CD4-positive, alpha-beta T cell treated with Interleukin-1 beta for 1 hour (primary cell): ENCODE data around the gene YPEL5.

Source experiments
- DNase-seq, 2 donors: peaks; one replicate each; pipeline ENCODE4 v3.0.0-alpha.2; 2020 to 2022

The YPEL5 gene

DNA sequence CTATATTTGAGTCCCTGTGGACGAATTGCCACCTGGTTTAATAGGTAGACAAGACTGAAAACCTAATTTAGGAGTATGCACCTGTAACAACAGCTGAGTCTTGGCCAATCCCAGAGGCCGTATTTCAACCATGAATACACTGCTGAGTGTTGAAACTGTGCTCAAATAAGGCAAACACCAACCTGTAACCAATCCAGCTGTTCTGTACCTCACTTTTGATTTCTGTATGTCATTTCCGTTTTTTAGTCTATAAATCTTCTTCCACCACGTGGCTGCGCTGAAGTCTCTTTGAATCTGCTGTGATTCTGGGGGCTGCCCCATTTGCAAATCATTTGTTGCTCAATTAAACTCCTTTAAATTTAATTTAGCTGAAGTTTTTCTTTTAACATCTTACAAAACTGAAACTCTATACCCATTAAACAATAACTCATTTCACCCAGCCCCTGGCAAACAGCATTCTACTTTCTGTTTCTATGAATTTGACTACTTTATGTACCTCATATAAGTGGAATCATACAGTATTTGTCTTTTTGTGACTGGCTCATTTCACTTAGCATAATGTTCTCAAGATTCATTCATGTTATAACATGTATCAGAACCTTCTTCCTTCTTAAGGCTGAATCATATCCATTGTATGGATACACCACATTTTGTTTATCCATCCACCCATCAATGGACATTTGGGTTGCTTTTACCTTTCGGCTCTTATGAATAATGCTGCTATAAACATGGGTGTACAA, 7.5 kb upstream of the YPEL5 start:
- DNase-seq: peak; percentile 46 to 50

DNA sequence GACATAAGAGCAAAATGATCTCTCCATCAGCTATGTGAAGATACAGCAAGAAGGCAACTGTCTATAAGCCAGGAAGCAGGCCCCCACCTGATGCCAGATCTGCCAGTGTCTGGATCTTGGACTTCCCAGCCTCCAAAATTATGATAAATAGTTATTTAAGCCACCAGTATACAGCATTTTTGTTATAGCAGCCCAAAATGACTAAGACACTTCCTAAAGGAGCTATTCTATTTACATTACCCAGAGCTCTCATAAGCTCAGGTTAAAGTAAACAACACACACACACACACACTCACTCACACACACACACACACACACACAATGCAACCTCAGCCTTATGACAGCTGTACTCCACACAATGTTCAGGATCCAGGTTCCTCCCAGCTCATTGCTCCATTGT, 5.7 kb upstream of the YPEL5 start:
- no peak for DNase-seq

DNA sequence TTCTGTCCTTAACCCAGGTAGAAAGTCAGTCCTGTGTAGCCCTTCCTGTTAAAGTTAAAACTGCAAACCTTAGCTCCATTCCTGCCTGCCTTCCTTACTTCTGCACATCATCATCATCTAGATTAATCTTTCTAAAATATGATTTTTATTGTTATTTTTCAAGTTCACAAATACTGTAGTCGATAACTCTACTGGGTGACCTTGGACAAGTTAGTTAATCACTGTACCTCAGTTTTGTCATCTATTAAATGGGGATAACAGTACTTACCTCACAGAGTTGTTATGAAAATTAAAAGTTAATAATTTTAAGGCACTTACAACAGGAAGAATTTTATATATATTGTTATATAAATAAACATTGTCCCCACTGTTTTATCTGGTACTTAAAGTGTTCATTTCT, 2.5 kb upstream of the YPEL5 start:
- DNase-seq: no peak

DNA sequence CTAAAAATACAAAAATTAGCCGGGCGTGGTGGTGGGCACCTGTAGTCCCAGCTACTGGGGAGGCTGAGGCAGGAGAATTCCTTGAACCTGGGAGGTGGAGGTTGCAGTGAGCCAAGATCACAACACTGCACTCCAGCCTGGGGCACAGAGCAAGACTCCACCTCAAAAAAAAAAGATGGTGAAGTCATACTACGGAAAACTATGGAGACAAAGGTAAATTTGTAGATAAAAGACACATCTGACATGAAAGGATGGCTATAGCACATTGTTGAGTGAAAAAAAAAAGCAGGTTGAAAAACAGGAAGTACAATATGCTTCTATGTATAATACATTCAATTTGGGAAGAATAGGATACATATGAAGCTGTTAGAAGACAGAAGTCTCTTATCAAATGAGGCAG, 1.9 kb upstream of the YPEL5 start:
- DNase-seq: peak; percentile 32 to 34

DNA sequence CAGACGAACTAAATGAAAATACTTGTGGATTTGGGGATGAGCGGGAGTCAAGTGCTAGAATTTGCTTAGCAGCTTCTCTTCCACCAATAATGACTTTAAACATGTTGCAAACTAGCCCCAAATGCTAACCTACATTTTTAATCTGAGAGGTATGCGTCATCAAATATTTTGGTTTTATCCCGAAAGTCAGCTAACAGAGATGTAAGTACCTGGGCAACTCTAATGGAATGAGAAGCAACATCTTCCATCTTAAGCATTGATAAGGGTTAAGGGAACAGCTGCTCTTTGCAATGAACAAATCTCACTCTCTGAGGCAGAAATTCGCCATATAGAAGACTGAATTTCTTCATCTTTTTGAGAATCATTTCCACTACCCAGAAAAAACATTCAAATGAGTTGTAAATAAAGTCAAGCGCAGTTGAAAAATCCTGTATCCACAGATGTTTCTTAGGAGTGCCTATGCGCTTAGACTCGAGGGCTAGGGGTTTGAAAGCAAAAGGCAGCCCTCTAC, 926 bp upstream of the YPEL5 start:
- DNase-seq: no peak

DNA sequence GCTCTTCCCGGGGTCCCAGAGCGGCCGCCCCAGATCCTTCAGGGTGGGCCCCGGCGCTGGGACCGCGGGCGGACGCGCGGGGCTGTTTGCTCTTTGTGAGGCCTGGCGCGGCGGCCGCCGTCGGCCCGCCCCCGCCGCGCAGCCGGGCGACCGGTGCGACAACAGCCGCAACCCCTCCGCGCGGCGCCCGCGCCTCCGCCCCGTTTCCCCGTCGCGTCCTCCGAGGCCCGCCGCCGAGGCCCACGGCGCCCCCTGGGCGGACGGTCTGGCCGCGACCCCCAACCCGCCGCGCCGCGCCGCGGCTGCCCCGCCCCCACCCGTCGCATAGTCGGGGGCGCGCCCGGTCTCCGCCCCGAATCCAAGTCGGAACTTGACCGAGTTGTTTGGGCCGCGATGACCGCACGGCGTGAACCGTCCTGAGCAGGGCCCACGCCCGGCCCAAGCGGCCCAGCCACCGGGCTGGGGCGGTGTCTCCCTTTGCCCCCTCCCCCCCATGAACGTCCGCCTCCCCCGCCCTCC, 448 bp downstream of the YPEL5 start:
- DNase-seq: no peak

DNA sequence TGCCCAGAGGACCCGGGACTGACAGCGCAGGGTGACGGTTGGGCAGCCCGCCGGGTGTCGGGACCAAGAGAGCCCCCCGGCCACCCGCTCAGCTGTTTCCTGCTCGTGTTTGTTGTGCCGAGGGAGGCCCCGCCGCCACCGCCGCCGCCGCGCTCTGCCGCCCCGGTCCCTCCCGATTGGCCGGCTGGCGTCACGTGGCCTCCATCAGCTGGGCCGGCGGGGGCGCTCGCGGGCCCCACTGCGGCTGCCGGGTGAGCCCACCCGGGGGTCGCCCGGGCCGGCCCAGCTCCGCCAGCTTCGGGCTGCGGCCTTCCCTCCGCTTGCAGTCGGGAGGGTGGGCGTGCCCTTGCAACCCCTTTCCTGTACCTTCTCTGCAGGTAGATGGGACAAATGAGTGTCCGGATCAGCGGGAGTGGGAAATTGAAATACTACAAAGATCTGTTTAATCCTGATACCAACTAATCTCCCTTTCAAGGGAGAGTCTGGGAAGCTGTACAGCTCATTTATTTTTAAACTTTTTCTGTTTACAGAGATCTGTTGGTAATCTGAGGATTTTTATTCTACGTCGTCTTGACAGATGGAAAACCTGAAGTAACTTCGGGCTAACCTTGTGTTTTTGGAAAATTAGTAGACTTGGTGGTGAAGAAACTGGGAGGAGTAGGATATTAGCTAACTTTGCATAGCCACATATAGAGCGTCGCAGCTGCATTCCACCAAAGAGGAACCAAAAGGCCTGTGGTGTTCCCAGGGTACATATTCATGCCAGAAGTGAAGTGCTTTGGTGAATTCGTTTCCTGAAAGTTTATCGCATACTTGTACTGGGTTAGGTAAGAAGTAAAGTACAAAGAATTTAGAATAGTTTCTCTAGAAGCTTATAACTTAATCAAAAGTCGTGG, 1.2 kb downstream of the YPEL5 start:
- DNase-seq: peak; percentile 82 to 84

DNA sequence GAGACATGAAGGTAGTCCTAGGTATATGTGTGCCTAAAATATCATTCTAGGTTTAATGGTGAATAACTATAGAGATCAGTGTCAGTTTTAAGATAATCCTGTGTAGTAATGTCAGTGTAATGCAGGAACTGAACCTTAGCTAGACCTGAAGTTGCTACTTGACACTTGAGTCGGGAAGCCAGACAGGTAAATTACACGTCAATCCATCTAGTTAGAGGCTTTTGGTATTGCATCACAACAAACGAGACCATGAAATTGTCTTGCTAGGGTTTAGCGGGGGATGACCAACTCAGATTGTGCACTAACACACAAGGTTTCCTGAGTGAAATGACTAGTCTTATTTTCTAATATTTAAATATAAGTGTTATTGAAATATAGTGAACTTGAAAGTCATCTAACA, 2.0 kb downstream of the YPEL5 start:
- peak in 1 of 2 donors; percentile 29 for DNase-seq

DNA sequence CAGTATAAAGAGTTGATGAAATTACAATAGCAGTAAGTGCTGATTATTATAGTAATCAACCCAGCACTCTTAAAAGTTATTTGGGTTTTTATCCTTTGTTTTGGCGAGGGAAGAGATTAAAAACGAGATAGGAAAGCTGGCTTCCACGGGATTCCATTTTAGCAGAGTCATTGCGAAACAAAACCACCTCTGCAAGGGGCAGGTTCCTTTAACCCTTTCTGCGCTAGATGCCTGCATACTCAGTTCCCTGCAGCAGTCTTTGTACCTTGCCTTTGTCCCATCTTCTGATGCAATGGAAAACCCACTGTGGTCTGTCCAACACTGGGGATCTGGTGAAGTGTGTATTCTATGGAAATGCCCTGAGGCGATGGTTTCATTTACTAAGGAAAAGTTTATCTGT, 2.7 kb downstream of the YPEL5 start:
- DNase-seq: peak in 1 of 2 donors; percentile 30

DNA sequence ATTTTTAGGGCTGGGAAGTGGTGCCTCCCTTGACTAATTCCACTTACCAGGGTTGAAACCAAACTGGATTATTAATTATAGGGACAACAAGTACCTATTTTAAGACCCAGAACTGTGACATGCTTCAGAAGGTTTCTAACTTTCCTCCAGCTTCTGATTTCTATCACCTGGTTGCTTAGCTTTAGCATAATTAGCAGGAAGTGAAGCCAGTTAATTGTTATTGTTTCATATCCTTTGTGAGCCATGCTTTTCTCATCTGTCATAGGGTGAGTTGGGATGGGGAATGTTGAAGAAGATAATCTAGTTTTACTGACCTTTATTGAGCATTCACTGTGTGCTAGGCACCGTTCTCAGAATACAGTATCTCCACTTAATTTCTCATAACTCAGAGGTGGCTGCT, 3.2 kb downstream of the YPEL5 start:
- DNase-seq: peak in 1 of 2 donors; percentile 10

DNA sequence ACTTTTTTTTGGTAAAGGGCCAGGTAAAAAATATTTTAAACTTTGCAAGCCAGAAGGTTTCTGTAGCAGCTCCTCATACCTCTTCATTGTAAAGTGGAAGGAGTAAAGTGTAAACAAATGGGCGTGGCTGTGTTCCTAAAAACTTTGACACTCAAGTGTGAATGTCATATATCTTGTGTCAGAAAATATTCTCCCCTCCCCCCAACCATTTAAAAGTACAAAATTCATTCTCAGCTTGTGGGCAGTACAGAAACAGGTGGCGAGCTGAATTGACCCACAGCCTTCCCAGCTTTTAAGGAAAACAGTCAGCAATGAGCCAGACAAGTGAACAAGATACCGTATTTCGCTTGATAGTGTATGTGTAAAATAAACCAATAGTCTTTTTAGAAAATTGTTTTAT, 4.0 kb downstream of the YPEL5 start:
- DNase-seq: peak in 1 of 2 donors; percentile 13

DNA sequence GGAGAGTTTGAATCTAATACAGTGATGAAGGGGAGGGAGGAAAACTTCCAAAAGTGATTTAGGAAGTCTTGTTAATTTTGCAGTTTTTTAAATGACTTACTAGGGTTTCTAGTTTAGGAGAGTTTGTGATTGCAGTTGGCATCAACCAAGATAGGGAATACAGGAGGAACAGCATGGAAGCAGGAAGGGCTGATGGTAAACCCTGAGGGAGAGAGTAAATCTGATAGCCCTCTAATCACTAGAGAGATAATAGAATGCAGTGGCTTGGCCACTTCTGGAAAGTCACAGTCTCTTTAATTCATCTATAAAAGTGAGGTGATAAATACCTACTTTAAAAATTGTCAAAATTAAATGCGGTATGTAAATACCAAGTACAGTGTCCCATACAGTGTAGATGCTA, 5.6 kb downstream of the YPEL5 start:
- peak in 1 of 2 donors; percentile 2 for DNase-seq

DNA sequence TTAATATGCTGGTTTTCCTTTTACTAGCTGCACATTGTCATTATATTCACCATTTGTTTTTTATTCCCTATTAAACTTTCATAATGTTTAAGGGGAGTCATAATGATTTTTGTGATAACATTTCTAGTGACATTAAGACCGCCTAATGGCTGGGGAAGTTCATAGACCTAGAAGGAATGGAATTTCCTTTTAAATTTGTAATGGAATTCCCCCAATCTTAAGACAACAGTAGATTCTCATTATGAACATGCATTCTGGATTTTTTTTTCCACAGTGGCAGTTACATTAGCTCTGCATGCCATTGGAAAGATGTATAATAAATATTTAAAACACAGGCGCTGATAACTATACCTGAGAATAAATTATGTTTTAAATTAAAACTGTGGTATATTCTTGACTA, 8.4 kb downstream of the YPEL5 start:
- peak in 1 of 2 donors; percentile 9 for DNase-seq

DNA sequence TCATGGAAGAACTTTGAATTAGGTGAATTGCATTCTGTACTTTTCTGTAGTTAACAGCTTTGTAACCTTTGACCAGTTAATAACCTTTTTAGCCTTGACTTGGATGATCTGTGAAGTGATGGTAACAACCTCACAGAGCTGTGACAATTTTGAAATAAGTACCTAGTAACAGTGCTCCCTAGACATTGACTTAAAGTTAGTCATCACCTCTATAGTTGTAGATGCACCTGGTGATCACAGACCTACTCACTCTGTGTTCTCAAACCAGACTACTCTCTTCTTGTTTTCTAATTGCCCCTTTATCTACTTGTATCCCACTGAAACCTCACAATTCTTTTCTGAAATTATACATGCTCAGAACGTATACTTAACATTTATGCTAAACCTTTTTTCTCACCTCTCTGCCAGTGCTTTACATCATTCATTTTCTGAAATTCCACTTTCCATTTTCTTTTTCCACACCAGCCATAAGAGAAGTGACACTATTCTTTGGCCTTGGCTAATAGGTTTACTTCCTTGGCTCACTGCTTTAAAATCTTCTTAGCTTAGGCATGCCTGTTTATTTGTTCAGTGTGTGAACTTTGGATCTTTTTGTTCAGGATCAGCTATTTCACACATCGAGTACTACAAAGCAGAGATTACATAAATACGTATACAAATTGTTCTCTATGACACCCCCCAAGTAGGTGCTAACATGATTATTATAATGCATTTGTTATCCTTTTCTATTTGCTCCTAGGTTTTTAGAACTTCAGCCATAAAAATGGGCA, 9.3 kb downstream of the YPEL5 start:
- DNase-seq: peak in 1 of 2 donors; percentile 16

DNA sequence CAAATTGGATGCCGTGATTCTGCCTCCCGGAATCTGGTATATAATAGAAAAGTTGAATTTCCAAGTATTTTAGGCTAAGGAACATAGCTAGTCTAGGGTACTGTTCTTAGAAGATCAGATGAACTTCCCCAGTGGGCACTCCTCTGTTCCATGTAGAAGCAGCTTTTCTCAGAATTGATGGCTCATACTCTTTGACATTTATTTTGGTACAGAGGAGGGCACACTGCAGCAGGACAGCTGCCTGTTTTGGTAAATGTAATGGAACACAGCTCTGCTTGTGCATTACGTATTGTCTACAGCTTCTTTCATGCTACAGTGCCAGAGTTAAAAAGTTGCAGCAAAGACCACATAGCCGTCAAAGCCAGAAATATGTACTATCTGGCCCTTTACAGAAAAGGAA, 10.8 kb downstream of the YPEL5 start:
- peak in 1 of 2 donors; percentile 9 for DNase-seq

DNA sequence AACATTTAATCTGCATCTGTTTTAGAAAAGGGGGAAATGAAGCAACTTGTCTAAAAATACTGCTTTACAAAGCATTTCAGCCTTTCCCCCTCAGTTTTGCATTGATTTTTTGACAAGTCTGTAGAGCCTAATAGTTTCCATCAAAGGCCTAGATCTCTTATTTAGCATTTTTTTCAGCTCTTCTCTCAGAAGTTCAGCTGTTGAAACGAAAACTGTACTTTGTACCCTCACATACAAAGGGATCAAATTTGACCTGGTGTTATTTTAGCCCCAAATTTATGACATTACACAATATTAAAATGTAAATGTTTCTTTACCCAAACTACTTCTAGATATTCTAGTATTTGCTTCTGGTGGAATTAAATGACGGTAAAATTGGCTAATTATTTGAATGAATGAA, 13.0 kb downstream of the YPEL5 start:
- DNase-seq: peak in 1 of 2 donors; percentile 9

DNA sequence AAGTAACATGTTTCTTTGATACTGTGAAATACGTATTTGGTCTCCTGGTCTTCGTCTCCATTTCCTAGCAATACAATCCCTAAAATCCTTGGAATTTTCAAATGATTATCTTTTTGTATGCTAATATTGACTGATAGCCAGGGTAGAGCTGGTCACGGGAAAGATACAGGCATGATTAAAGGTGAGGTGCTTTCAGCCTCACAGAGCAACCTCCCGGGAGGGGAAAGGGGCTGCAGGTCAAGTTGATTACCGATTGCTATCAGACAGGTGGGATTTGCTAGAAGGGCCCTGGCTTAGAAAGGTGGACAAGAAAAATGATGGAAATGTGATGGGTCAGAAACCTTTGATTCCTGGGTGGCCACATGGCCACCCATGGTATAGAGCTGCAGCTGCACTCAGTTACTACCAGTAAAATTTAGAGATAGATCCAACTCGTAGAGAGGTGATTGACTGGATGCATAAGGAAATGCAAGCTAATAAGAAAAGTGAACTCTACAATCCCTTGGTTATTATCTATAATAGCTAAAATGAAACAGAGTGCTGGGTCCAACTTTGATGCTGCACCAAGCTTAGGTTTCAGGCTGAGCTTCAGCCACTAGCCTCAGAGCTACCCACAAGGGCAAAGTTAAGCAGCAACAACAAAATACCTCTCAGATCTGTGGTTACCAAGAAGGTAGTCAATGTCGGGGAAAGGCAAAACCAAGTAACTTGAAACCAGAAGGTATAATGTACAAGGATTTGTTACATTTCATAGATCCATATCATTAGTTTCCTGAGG, 15.3 kb downstream of the YPEL5 start:
- peak in 1 of 2 donors; percentile 39 for DNase-seq

DNA sequence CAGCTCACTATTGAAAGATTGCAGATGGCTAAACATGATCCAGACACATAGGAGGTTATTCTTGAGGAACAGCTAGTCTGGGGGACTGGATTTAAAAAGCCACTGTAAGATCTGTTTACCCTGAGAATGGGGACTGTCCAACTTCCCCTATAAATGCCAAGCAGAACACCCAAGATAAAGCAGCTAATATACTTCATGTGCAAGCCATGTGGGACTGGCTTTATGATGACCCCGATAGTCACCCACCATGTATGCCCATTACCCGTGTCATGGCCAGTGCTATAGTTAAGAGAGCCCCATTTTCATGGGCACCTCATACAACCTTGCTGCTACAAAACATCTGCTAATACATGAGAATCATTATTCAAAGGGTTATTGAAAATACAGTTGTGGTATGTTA, 16.0 kb downstream of the YPEL5 start:
- peak; percentile 36 to 37 for DNase-seq

DNA sequence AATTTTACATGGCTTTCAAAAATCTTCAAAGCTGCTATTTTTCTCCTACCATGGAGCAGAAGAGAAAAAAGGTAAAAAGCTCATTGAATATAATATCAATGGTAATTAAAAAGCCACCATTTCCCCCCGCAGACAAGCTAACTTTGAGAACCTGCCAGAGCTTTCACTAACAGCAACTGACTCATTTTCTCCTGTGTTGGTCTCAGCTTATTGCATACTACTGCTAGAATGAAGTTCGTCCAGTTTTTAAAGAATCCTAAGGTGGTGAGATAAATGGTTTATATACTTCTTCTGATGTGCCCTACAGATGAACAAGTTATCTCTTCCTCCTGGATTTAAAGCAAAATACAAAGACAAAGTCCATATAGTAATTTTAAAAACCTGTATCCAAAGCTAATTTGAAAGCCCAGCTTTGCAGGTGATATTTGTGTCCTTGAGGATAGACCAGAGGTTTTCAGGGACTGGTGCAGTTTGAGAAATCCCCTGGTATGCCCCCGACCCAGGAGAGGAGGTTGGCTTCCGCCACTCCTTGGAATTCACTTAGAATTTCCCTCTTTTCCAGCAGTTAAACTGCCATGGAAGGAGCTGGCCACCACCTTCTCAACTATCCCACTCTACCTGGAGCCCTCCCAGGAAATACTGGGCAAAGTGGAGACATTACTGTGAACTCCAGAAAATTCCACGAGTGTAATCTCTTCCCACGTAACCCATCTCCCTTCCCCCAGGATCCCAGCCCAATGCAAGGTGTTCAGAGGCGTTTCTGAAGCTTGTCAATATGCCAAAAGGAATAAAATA, 17.5 kb downstream of the YPEL5 start:
- DNase-seq: peak in 1 of 2 donors; percentile 32

DNA sequence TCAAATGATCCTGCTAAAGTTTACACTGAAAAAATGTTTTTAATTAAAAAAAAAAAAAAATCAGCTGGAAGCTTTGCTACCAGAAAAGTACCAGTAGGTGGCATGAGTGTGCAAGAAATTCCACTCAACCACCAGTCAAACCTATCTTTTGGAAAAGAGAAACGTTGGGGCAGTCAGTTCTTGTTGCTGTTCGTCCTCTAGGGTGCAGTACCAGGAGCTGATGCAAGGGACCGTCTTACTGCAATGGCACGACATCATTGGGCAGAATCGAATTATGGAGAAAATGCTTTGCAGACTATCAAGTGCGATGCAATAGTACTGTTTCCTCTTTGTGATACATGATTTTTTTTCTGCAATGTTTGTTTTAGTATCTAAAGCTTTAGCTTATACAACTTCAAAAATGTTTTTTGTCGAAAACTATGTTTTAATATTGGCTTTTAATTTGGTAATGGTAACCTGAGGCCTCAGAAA, 18.3 kb downstream of the YPEL5 start:
- peak; percentile 80 to 84 for DNase-seq

DNA sequence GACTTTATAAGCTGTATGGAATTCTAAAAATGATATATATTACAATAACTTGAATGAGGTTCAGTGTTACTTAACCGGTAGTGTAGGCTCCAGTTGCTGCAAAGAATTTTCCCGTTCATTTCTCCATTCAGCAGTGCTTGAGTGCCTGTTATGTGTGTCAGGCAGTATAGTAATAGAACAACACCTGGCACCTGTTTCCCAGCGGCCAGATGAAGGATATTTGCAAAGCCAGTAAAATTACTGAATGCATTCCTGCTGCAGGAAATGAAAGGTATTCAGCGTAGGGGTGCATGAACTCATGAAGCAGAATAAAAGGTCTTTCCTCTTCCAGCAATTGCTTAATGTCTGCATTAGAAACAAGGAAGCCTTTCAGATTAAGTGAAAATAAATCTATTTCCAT, 18.8 kb downstream of the YPEL5 start:
- peak in 1 of 2 donors; percentile 11 for DNase-seq
